HG02943 (cell line): ENCODE data around the gene EBNA1BP2.
"Not testable (repeated sequence)": the region's sequence is repeated elsewhere in the genome, so short reads cannot be mapped to it uniquely, and the experiment has no call there.

ENCODE experiments used
- ATAC-seq: cut with Tn5 transposase; IDR thresholded peaks from one replicate; pipeline ENCODE4 v1.9.1; 2021; ENCODE audit warnings: mild to moderate bottlenecking, low read depth, moderate library complexity; ENCODE audit not compliant: unreplicated experiment

EBNA1BP2 gene

GRCh38 chr1:43174873-43175272, 2.8 kb upstream of the EBNA1BP2 start:
- no peak for ATAC-seq

- peak; percentile 32 for ATAC-seq
Measured at GRCh38 chr1:43172527-43172972, 460 bp upstream of the EBNA1BP2 start.

- peak; percentile 18 for ATAC-seq
Measured at GRCh38 chr1:43171312-43171875, 696 bp downstream of the EBNA1BP2 start.

- no peak for ATAC-seq
Measured at GRCh38 chr1:43165765-43166164, 6.3 kb downstream of the EBNA1BP2 start.

- ATAC-seq, result no peak
Measured at GRCh38 chr1:43165162-43165561, 6.9 kb downstream of the EBNA1BP2 start.

- no peak for ATAC-seq
Measured at GRCh38 chr1:43156026-43156425, 16.1 kb downstream of the EBNA1BP2 start.

GRCh38 chr1:43153443-43153842, 18.6 kb downstream of the EBNA1BP2 start:
- ATAC-seq, result no peak

- ATAC-seq, result no peak
Measured at GRCh38 chr1:43152866-43153265, 19.2 kb downstream of the EBNA1BP2 start.

- no peak for ATAC-seq
Measured at GRCh38 chr1:43149889-43150288, 22.2 kb downstream of the EBNA1BP2 start.

- no peak for ATAC-seq
Measured at GRCh38 chr1:43147625-43148327, 24.3 kb downstream of the EBNA1BP2 start.

GRCh38 chr1:43144237-43144636, 27.9 kb downstream of the EBNA1BP2 start:
- ATAC-seq, result no peak

- no peak for ATAC-seq
Measured at GRCh38 chr1:43143441-43143888, 28.6 kb downstream of the EBNA1BP2 start.

- no peak for ATAC-seq
Measured at GRCh38 chr1:43140583-43140982, 31.5 kb downstream of the EBNA1BP2 start.

GRCh38 chr1:43140010-43140409, 32.1 kb downstream of the EBNA1BP2 start:
- no peak for ATAC-seq

- not testable (repeated sequence) for ATAC-seq
Measured at GRCh38 chr1:43139295-43139694, 32.8 kb downstream of the EBNA1BP2 start.

GRCh38 chr1:43137445-43138052, 34.5 kb downstream of the EBNA1BP2 start:
- ATAC-seq, result no peak

- ATAC-seq, result no peak
Measured at GRCh38 chr1:43135857-43136781, 36.0 kb downstream of the EBNA1BP2 start.

- ATAC-seq, result no peak
Measured at GRCh38 chr1:43134640-43135039, 37.5 kb downstream of the EBNA1BP2 start.

- ATAC-seq, result no peak
Measured at GRCh38 chr1:43134068-43134467, 38.0 kb downstream of the EBNA1BP2 start.

GRCh38 chr1:43129426-43129825, 42.7 kb downstream of the EBNA1BP2 start:
- ATAC-seq, result no peak

GRCh38 chr1:43128816-43129215, 43.3 kb downstream of the EBNA1BP2 start:
- ATAC-seq, result no peak
